Sigmoid colon (tissue), 7 donors: ENCODE results near the gene KCTD17. TPM values are rescaled to one million over a fixed set of nuclear protein-coding genes. Genes with fewer than 3 reads are reported as not detected.

ENCODE experiments used
- DNase-seq: peaks from one replicate; pipeline ENCODE4 v3.0.0-alpha.2; 2019
- H3K27ac ChIP-seq, 4 donors: fragments of 200-600 bp; sonication (generic); one replicate each; pipeline ENCODE4 v1.5.1; 2016 to 2019; ENCODE audit warnings: mild to moderate bottlenecking in 1 of 4
- H3K27me3 ChIP-seq, 3 donors: fragments of 200-600 bp; sonication (generic); one replicate each; pipeline ENCODE4 v1.5.1; 2019; ENCODE audit warnings: mild to moderate bottlenecking in 1 of 3
- H3K36me3 ChIP-seq, 4 donors: fragments of 200-600 bp; sonication (generic); one replicate each; pipeline ENCODE4 v1.5.1; 2016 to 2019
- H3K4me1 ChIP-seq, 4 donors: fragments of 200-600 bp; sonication (generic); one replicate each; pipeline ENCODE4 v1.5.1; 2017 to 2019
- H3K4me3 ChIP-seq, 4 donors: fragments of 200-600 bp; sonication (generic); one replicate each; pipeline ENCODE4 v1.5.1; 2017 to 2019; ENCODE audit warnings: mild to moderate bottlenecking in 2 of 4, moderate library complexity in 1 of 4
- H3K9me3 ChIP-seq, 4 donors: fragments of 200-600 bp in 3 of 4; sonication (generic) in 3 of 4; one replicate each; pipeline versions ENCODE4 v1.5.1 to v1.6.1; 2013 to 2019
- CTCF ChIP-seq, 4 experiments: fragments of 450-650 bp in 3 of 4; fragments of 200-600 bp in 1 of 4; IDR thresholded peaks; one replicate each; pipeline ENCODE4 v1.5.1; 2016 to 2019; ENCODE audit warnings: antibody characterized with exemption in 4 of 4, mild to moderate bottlenecking in 3 of 4, moderate library complexity in 2 of 4
- EP300 ChIP-seq, 4 donors: sonication (generic); formaldehyde crosslinking; IDR thresholded peaks; one replicate each; pipeline ENCODE4 v1.6.1; 2017; ENCODE audit warnings: antibody characterized with exemption in 4 of 4
- POLR2A ChIP-seq, 2 donors: fragments of 450-650 bp; IDR thresholded peaks; one replicate each; pipeline ENCODE4 v1.6.1; 2016; ENCODE audit warnings: antibody characterized with exemption in 2 of 2, mild to moderate bottlenecking in 2 of 2, moderate library complexity in 2 of 2
- POLR2AphosphoS5 ChIP-seq, 4 donors: sonication (generic); formaldehyde crosslinking; IDR thresholded peaks; one replicate each; pipeline ENCODE4 v1.6.1; 2017; ENCODE audit warnings: antibody characterized with exemption in 4 of 4
- WGBS, 2 donors: extraction: QIAGEN DNeasy Blood & Tissue Kit; methylation state at CpG; one replicate each; pipeline ENCODE4 v1.1.7; 2013; 5-methylcytosine and 5-hydroxymethylcytosine counted together
- intact Hi-C: fragments of 100-400 bp; cut with DNase I; formaldehyde crosslinking; loops from one replicate; pipeline ENCODE4 v1.15.1; 2023
- polyA plus RNA-seq, 3 donors: library from polyadenylated mRNA; stranded (reverse); fragments of 200-250 nt; gene quantifications; one replicate each; pipeline ENCODE4 v1.2.3, GENCODE V29; 2013
- total RNA-seq, 4 donors: library from RNA; depleted of rRNA; stranded (reverse); fragments of >200 nt; gene quantifications; one replicate each; pipeline ENCODE4 v1.1.0, GENCODE V29; 2016
- donor health status: healthy with polysubstance abuse.
- donor health status: Bipolar disorder and iron deficiency.
- donor health status: healthy.

The KCTD17 gene
- total and polyA plus RNA-seq, 7 donors: 17.8 to 55.5 (median 30.1) TPM

- no peaks in the 10 kb centered on the region for H3K36me3 ChIP-seq
- peaks cover 0 to 34% (median 26%) of the 10 kb centered on the region in 3 donors for H3K27me3 ChIP-seq
- DNase-seq: no peak
- 26 to 51% methylated on average over 6 of the region's 6 CpGs for WGBS, 2 donors
- intact Hi-C loops: no loop called here
- H3K4me1 ChIP-seq: no peaks in the 10 kb centered on the region
- H3K9me3 ChIP-seq: no peaks in the 10 kb centered on the region
- H3K4me3 ChIP-seq: no peak overlapping the region
- no peak overlapping the region for H3K27ac ChIP-seq
- no peak for TF ChIP-seq CTCF (IDR thresholded peaks at IDR 0.05)
- TF ChIP-seq POLR2AphosphoS5 (IDR thresholded peaks at IDR 0.05): no peak
- TF ChIP-seq EP300 (IDR thresholded peaks at IDR 0.05): no peak
- no peak for TF ChIP-seq POLR2A (IDR thresholded peaks at IDR 0.05)
These were observed 36.6 kb downstream of the KCTD17 start for GRCh38 chr22:37088108-37088605.

GRCh38 chr22:37088750-37089408, 37.3 kb downstream of the KCTD17 start:
- peaks cover 0 to 37% (median 26%) of the 10 kb centered on the region in 3 donors for H3K27me3 ChIP-seq
- 45 to 75% methylated on average over 17 of the region's 17 CpGs for WGBS, 2 donors
- intact Hi-C loops: no loop called here

GRCh38 chr22:37089434-37089833, 37.9 kb downstream of the KCTD17 start:
- intact Hi-C loops: no loop called here
- no peak for DNase-seq
- no peaks in the 10 kb centered on the region for H3K4me1 ChIP-seq
- no peak overlapping the region for H3K4me3 ChIP-seq
- no peaks in the 10 kb centered on the region for H3K36me3 ChIP-seq
- H3K9me3 ChIP-seq: no peaks in the 10 kb centered on the region
- no peak overlapping the region for H3K27ac ChIP-seq
- H3K27me3 ChIP-seq: peaks cover 0 to 39% (median 26%) of the 10 kb centered on the region in 3 donors
- TF ChIP-seq POLR2A (IDR thresholded peaks at IDR 0.05): no peak
- no peak for TF ChIP-seq POLR2AphosphoS5 (IDR thresholded peaks at IDR 0.05)
- no peak for TF ChIP-seq CTCF (IDR thresholded peaks at IDR 0.05)
- TF ChIP-seq EP300 (IDR thresholded peaks at IDR 0.05): no peak
- 54 to 71% methylated on average over 12 of the region's 12 CpGs for WGBS, 2 donors

More at GRCh38 chr22:37088750-37089408, 37.3 kb downstream of the KCTD17 start:
- no peak for DNase-seq
- Histone ChIP-seq H3K36me3 (no peaks in the 10 kb centered on the region), H3K27ac (no peak overlapping the region), H3K4me3 (no peak overlapping the region), H3K9me3 (no peaks in the 10 kb centered on the region), H3K4me1 (no peaks in the 10 kb centered on the region)
- no peak for TF ChIP-seq POLR2AphosphoS5 (IDR thresholded peaks at IDR 0.05)
- no peak for TF ChIP-seq CTCF (IDR thresholded peaks at IDR 0.05)
- TF ChIP-seq EP300 (IDR thresholded peaks at IDR 0.05): no peak
- TF ChIP-seq POLR2A (IDR thresholded peaks at IDR 0.05): no peak

- no peaks in the 10 kb centered on the region for H3K4me1 ChIP-seq
- no peak for DNase-seq
- no peaks in the 10 kb centered on the region for H3K36me3 ChIP-seq
- 82 to 83% methylated on average over 9 of the region's 9 CpGs for WGBS, 2 donors
- intact Hi-C loops: no loop called here
- TF ChIP-seq POLR2A (IDR thresholded peaks at IDR 0.05) (no peak), CTCF (IDR thresholded peaks at IDR 0.05) (no peak), EP300 (IDR thresholded peaks at IDR 0.05) (no peak), POLR2AphosphoS5 (IDR thresholded peaks at IDR 0.05) (no peak)
- no peaks in the 10 kb centered on the region for H3K9me3 ChIP-seq
- H3K27ac ChIP-seq: no peak overlapping the region
- H3K27me3 ChIP-seq: peaks cover 0 to 46% (median 29%) of the 10 kb centered on the region in 3 donors
- no peak overlapping the region for H3K4me3 ChIP-seq
These were observed 39.6 kb downstream of the KCTD17 start for GRCh38 chr22:37090920-37091695.
